Parathyroid adenoma (tissue), 2 donors: Measurements from ENCODE around the gene CTBP2.
"Not testable (repeated sequence)": the region's sequence is repeated elsewhere in the genome, so short reads cannot be mapped to it uniquely, and the experiment has no call there.

Experiments used
- H2AFZ ChIP-seq: fragments of 300-600 bp; sonication (generic); one replicate; pipeline ENCODE4 v1.7.0; 2017; ENCODE audit warnings: antibody characterized with exemption, mild to moderate bottlenecking
- H3K27ac ChIP-seq: fragments of 300-600 bp; sonication (generic); one replicate; pipeline ENCODE4 v1.7.0; 2017
- H3K27me3 ChIP-seq: fragments of 300-600 bp; sonication (generic); one replicate; pipeline ENCODE4 v1.7.0; 2017; ENCODE audit warnings: low read length; ENCODE audit not compliant: control insufficient read depth, insufficient read depth
- H3K36me3 ChIP-seq: fragments of 300-600 bp; sonication (generic); one replicate; pipeline ENCODE4 v1.7.0; 2017; ENCODE audit warnings: low read length; ENCODE audit not compliant: control insufficient read depth, insufficient read depth
- H3K4me1 ChIP-seq: fragments of 300-600 bp; sonication (generic); one replicate; pipeline ENCODE4 v1.7.0; 2017; ENCODE audit warnings: control low read depth
- H3K4me2 ChIP-seq: fragments of 300-600 bp; sonication (generic); one replicate; pipeline ENCODE4 v1.7.0; 2017; ENCODE audit warnings: low read length
- H3K4me3 ChIP-seq: fragments of 300-600 bp; sonication (generic); one replicate; pipeline ENCODE4 v1.7.0; 2017; ENCODE audit warnings: low read depth, low read length
- H3K79me2 ChIP-seq: fragments of 300-600 bp; sonication (generic); one replicate; pipeline ENCODE4 v1.7.0; 2017; ENCODE audit warnings: control low read depth
- H3K9ac ChIP-seq: fragments of 300-600 bp; sonication (generic); one replicate; pipeline ENCODE4 v1.7.0; 2017; ENCODE audit warnings: mild to moderate bottlenecking
- H3K9me3 ChIP-seq: fragments of 300-600 bp; sonication (generic); one replicate; pipeline ENCODE4 v1.7.0; 2017; ENCODE audit warnings: low read length; ENCODE audit not compliant: control insufficient read depth
- CTCF ChIP-seq: fragments of 300-600 bp; sonication (generic); IDR thresholded peaks from one replicate; pipeline ENCODE4 v1.7.0; 2017; ENCODE audit warnings: antibody characterized with exemption, mild to moderate bottlenecking
- donor health status: primary hyperparathyroidism.

CTBP2 gene

DNA sequence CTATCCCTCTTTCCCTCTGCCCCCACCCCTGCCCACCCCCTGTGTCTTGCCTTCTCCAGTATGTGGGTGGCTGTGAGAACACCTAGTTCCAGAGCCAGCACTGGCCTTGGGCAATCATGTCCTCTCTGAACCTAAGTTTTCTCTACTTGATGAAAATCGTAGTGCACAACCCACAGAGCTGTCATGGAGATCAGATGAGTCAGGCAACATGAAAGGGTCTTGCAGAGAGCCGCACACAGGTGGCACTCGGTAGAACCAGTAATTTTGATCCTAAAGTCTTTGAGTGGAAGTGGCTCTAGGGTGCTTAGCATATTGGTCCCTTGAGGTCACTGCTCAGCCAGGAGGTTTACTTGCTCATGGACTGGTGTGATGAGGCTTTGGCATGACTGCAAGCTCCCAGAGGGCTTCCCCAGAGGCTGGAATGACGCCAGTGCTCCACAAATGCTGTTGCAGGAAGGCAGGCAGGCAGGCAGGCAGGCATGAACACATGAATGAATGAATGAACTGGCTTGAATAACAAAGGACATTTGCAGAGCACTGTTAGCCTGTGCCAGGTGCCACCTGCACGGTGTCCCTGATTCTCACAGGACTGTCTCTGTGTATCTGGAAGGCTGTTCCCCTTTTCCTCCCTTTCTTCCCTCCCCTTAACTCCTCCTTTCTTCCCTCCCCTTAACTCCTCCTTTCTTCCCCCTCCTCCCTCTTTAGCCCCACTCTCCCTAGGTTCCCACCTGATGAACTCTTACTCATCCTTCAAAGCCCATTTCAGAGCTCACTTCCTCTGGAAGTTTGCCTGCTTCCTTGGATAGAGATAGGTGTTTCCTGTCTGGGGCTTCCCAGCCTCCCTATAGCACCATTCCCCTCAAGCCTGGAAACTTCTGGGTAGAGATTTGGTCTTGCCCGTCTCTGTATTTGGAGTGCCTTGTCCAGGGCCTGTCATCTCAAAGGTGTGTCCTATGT, 27.2 kb upstream of the CTBP2 start:
- Histone ChIP-seq H3K4me3 (no peak overlapping the region), H3K4me1 (no peaks in the 10 kb centered on the region), H3K36me3 (no peaks in the 10 kb centered on the region), H3K79me2 (no peaks in the 10 kb centered on the region), H3K27ac (no peak overlapping the region), H3K9ac (no peak overlapping the region), H3K4me2 (no peak overlapping the region), H2AFZ (no peak overlapping the region), H3K9me3 (no peaks in the 10 kb centered on the region), H3K27me3 (no peaks in the 10 kb centered on the region)
- no peak for TF ChIP-seq CTCF

- Histone ChIP-seq H3K4me3 (no peak overlapping the region), H3K4me2 (no peak overlapping the region), H3K79me2 (no peaks in the 10 kb centered on the region), H3K4me1 (no peaks in the 10 kb centered on the region), H3K9me3 (no peaks in the 10 kb centered on the region), H3K27me3 (no peaks in the 10 kb centered on the region), H2AFZ (no peak overlapping the region), H3K36me3 (no peaks in the 10 kb centered on the region), H3K27ac (no peak overlapping the region), H3K9ac (no peak overlapping the region)
- TF ChIP-seq CTCF, result no peak
Measured at GRCh38 chr10:125186431-125187170, 26.2 kb upstream of the CTBP2 start.

DNA sequence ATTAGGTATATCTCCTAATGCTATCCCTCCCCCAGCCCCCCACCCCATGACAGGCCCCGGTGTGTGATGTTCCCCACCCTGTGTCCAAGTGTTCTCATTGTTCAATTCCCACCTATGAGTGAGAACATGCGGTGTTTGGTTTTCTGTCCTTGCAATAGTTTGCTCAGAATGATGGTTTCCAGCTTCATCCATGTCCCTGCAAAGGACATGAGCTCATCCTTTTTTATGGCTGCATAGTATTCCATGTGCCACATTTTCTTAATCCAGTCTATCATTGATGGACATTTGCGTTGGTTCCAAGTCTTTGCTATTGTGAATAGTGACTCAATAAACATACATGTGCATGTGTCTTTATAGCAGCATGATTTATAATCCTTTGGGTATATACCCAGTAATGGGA, 18.7 kb upstream of the CTBP2 start:
- not testable (repeated sequence) for H3K4me1 ChIP-seq, H3K4me2 ChIP-seq, H3K36me3 ChIP-seq, H3K79me2 ChIP-seq, H3K27me3 ChIP-seq, H3K4me3 ChIP-seq, H3K9me3 ChIP-seq, H3K9ac ChIP-seq, H3K27ac ChIP-seq, H2AFZ ChIP-seq

- Histone ChIP-seq H3K27ac (no peak overlapping the region), H3K9me3 (no peaks in the 10 kb centered on the region), H3K9ac (no peak overlapping the region), H2AFZ (no peak overlapping the region), H3K79me2 (no peaks in the 10 kb centered on the region), H3K4me2 (no peak overlapping the region), H3K4me1 (no peaks in the 10 kb centered on the region), H3K4me3 (no peak overlapping the region), H3K27me3 (no peaks in the 10 kb centered on the region), H3K36me3 (no peaks in the 10 kb centered on the region)
- TF ChIP-seq CTCF, result no peak
Measured at GRCh38 chr10:125177641-125178640, 17.6 kb upstream of the CTBP2 start.
